Left ventricle myocardium superior (tissue), 1 donor: ENCODE results near the gene CD36. TPM values are rescaled to one million over a fixed set of nuclear protein-coding genes. Genes with fewer than 3 reads are reported as not detected.

Experiments
- ATAC-seq: fragments of 200-7000 bp; cut with Tn5 transposase; one replicate; pipeline ENCODE4 v1.9.1; 2020; ENCODE audit warnings: mild to moderate bottlenecking, moderate library complexity
- DNase-seq: peaks from one replicate; pipeline ENCODE4 v3.0.0-alpha.2; 2020
- intact Hi-C: fragments of 100-400 bp; cut with micrococcal nuclease; formaldehyde crosslinking; loops from one replicate; pipeline ENCODE4 v1.11.0; 2022
- total RNA-seq: library from RNA; stranded (reverse); fragmentation: NEBNext Ultra II Directional; extraction: Animal tissue kit (Norgen Biotek cat#: 25700); gene quantifications from one replicate; pipeline ENCODE4 v1.2.1, GENCODE V29; 2021
- donor health status: DM: no; HTN: yes; CAD: no; lungs with severe emphysema.

Gene CD36
- total RNA-seq, 1 donor from 2014 or later = 1,393 TPM

DNA sequence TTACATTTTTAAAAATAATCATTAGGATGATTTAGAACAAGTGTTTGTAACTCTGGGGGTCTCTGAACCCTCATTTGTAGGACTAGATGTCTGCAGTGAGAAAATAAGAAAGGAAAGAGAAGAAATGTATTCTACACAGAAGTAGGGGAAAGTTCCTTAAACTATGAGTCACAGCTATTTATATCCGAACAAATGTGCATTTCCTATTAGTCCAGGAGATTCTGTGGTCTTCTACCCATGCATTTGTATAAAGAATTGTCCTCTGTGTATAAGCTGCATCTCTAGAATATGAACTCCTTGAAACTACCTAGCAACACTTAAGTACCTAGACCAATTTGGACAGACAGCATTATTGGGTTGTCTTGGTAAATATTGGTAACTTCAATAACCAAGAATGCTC is 15.9 kb upstream of the CD36 start:
- DNase-seq (no peak), ATAC-seq (no peak)
- intact Hi-C loops = no loop called here

DNA sequence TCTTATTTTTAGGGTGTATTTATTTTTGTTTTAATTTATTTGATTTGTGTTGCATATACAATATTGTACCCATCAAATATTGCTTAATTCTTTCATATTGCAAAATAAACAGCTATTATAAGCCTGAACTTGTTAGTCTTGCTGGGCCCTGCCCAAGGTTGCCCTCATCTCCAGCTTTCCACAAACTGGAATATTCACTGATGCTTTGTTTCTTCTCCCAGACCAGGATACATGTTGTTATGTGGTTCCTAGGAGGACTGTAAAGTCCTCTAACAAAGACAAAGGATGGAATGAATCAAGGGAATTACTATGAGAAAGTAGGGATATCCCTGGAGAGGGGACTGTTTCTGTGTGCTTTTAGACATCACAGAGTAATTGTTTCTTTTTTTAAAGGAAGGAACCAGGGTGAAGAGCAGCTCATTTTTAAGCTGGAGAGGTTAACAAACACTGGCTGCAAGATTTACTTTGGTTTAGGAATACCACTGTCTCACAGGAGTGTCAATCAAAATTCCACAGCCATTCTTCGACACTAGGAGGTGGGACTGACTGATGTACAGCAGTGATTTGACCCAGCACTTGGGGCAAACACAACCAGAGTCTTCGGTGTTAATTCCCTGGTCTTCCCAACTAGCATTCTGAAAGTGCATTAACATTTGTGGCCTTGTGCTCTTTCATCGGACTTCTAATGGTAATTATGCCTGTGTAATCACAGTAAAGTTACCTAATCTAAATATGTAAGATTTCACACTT is 14.8 kb upstream of the CD36 start:
- DNase-seq (no peak), ATAC-seq (peak; percentile 75)
- intact Hi-C loops = no loop called here

DNA sequence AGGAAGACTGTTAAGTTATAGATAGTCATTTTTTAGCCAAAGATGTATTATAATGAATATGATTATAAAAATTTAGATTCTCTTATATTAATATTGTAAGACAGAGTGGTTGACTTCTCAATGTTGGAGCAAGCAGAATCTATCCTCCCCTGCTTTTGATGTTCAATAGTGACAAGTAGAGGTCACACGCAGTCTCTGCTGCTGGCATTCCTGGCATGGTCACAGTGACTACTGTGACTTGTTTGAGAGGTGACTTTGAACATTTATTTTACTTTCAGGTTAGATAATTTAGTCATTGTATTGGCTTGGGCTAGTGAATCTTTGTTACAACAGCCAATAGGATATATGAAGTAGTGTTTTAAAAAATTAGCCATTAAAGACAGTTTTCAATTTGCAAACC is 13.7 kb upstream of the CD36 start:
- intact Hi-C loops = no loop called here
- DNase-seq (peak; percentile 42), ATAC-seq (peak; percentile 80)

DNA sequence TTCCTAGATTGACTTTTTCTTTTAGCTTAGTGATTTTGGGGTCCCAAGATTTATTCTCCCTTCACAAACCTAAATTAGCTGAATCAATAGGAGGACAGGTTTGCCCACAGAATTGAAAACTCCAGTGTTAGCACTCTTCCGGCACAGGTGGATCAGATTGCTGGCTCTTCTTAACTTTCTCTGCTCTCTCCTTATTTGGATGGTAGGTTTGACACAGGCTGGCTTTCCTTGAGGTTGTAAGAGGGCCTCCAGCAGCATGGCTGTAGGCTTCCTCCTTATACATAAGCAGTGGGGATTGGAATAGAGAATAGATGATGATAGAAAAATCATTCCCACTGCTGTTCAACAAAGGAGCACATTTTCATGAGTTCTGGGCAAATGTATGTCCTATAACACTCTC is 9.4 kb upstream of the CD36 start:
- intact Hi-C loops = no loop called here
- ATAC-seq (no peak), DNase-seq (no peak)

DNA sequence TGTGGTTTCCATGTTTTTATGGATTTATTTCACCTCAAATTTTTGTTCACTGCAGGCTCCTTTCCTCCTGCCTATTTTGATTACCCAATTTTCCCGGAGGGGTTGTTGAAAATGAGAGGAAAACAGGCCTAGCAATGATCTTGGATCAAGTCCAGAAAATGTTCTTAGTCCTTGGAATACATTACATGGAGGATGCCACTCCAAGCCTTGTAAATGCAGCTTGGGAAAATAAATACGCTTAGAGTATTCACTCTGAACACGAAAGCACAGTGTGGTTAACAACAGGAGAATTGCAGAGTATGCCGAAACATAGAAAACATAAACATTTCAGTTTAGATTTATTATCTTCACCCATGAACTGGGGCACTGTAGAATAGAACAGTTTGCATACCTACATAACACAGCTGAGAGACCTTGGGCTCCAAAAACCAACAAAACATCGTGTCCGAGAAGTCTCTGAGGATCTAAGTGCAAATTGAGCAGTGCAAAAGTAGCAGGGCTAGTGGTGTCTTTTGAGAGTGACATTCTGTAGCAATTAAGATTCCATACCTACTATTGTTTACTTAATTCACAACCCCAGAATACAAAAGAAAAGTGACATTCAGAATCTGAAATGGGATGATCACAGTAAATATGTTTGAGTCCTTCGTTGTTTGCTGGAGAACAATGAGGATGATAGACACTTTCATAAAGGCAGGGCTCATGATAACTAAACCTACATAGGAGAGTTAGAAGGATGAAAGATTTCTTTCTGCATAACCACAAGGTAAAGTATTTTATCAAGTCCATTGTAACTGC is 7.6 kb upstream of the CD36 start:
- intact Hi-C loops = no loop called here
- DNase-seq = no peak
- ATAC-seq = peak; percentile 41

DNA sequence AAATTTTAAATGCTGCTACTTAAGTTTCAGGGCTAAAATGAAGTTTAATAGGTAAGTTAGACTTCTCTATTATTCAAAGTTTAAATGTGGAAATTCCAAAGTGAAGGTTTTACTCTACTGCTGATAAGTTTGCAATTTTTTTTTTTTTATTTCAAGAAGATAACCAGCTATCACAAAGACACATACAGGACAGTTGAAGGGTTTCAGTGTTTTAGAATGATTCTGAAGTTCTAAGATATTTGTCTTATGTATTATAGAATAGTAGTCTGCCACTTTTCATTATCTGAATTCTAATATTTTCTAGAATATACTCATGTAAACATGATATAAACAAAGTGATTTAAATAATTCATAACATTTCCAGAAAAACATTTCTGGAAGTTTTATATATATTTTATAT is 7.0 kb upstream of the CD36 start:
- DNase-seq (no peak), ATAC-seq (no peak)
- intact Hi-C loops = no loop called here

DNA sequence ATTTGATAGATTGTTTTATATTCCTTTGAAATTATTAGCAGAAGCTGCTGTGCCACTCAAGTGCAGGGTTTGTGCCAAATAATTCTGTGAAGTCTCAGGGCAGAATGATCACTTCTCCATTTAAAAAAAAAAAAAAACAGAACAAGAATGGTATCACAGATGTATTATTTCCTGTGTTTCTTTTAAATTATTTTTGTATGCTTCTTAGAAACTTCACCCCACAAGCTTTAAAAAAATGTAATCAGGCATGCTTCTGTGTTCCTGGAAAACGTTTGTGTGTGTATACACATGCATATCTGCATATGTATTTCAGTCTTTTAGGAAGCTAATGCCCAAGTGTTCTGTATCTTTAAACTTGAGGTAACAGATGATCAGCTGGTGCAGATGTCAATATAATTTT is 6.3 kb upstream of the CD36 start:
- intact Hi-C loops = no loop called here
- ATAC-seq = no peak

DNA sequence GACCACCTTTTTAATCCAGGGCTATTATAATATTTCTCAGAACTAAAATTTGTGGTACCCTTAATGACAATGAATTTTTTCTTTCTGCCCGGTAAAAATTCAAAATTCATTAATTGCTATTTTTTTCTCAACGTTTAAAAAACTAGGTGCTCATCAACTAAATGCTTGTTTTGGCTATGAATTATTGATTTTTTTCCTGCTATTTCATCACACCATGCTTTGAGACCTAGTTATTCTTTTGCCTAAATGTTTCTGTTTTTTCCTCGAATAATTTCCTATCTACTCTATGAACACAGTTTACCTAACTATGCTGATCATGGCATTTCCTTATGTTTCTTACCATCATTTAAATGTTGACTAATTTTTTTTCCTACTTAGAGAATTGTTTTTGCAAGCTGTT is 5.6 kb upstream of the CD36 start:
- intact Hi-C loops = no loop called here
- no peak for ATAC-seq
- no peak for DNase-seq

More for the DNA sequence above, 6.3 kb upstream of the CD36 start:
- no peak for DNase-seq

DNA sequence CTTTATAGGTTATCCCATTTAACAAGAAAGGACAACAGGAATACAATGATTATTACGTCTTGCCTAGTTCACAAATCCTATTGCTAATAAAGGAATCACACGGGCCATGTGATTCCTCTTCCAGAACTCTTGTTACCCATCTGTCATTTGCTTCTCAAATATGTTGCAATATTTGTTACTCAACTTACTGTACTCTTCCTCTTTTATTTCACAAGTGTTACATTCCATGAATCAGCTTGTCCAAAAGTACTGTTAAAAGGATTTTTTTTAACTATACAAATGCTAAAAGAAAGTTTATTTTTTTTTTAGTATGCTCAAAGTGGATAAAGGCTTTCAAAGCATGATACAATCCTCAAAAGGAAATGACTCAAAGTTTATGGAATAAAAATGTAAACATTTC is 3.9 kb upstream of the CD36 start:
- DNase-seq = no peak
- peak; percentile 34 for ATAC-seq
- intact Hi-C loops = no loop called here

DNA sequence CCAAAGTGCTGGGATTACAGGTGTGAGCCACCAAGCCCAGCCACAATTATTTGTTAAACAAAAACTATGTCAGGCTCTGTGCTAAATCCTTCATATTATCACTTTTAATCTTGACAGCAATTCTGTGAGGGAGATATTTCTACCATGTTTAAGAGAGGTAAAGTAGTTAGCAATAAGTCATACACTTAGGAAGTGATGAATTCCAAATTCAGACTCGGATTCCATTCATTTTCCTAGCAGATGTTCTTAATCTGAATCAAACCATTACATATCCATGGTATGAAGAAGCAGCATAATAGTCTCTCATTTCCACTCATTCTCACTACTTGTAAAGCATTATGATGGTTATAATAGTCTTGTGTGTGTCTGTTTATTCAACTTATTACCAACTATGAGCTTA is 2.9 kb upstream of the CD36 start:
- no peak for DNase-seq

DNA sequence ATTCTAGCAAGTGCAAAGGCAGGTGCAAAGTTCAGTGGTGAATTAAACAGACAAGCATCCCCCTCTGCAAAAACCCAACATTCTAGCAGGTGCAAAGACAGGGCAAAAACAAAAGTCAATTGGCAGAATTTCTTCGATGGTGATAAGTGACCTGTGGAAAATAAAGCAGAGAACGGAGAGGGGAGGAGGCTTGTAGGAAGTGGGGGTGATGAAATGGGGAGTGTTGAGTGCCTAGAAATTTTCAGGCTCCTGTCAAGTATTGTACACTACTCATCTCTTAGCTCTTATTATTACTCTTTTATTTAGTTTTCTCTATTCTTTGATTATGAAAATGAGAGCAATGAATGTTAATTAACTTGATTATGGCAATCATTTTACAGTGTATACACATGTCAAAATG is 2.4 kb upstream of the CD36 start:
- DNase-seq = no peak
- ATAC-seq = no peak
- intact Hi-C loops = no loop called here

More for the DNA sequence above, 2.9 kb upstream of the CD36 start:
- intact Hi-C loops = no loop called here
- ATAC-seq = no peak

DNA sequence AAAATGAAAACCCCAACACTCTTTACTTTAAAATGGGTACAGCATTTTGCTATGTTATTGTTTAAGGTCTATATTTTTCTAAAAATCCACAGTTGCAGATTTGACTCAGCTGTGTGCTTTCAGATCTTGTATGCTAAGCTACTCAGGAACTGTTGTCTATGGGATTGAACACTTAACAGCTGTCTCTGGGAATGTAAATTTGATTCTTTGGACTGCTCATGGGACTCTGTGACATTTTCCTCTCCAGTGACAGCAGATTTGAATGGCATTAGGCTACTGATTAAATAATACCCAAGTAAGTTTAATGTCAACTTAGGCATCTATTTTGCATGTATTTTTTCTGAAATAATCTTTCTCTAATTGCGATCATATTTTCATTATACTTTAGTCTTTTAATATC is 1.7 kb upstream of the CD36 start:
- DNase-seq = no peak
- intact Hi-C loops = no loop called here
- peak; percentile 47 for ATAC-seq

DNA sequence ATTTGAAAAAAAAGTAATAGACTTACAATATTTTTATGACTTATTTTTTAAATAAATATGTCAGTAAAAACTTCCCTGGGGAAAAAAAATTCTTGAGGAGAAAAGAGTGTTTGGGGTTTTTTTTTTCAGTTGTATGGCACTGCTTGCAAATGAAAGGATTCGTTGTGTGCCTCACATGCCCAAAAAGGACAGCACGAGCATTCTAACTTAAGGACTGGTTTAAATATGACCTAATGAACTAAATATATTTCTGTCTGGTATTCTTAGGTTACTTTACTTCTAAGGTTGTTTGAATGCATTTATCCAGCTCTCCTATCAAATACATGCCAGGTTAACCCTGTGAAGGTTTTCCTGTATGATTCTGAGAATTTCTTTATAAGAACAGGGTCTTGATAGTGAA is 988 bp upstream of the CD36 start:
- intact Hi-C loops = no loop called here
- DNase-seq = no peak
- ATAC-seq = peak; percentile 70

DNA sequence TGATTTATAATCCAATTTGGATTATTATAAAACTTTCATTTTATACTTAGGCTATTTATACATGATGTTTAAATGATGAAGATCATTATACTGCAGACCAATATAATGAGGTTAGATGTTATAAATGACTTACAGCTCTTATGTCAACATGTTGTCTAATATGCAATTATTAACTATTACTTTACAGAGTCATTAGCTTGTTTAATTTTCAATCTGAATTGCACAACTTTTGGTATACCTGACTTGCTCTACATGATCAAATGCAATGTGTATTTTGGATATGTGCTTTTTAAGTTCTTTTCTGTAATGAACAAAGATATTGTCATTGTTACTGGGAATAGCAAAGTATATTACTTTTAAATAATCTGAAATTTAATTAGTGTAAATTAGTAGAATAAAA is 569 bp downstream of the CD36 start:
- DNase-seq (no peak), ATAC-seq (no peak)
- intact Hi-C loops = no loop called here

DNA sequence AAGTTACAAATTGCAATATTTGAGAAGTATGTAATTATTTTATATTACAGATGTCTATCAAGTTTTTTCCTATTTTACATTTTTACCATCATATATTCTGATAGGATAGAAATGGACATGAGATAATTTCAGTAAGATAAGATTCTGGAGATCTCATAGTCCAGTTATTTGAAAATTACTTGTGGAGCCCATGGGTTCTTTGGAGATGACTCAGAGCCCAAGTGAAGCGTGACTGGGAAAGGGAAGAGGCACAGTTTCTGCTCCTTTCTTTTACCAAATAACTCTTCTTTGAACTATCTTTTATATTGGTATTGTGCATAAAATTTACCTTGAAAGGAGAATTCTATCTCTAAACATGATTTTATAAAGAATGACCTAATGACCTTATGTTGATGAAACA is 2.4 kb downstream of the CD36 start:
- no peak for ATAC-seq
- DNase-seq = no peak
- intact Hi-C loops = no loop called here

DNA sequence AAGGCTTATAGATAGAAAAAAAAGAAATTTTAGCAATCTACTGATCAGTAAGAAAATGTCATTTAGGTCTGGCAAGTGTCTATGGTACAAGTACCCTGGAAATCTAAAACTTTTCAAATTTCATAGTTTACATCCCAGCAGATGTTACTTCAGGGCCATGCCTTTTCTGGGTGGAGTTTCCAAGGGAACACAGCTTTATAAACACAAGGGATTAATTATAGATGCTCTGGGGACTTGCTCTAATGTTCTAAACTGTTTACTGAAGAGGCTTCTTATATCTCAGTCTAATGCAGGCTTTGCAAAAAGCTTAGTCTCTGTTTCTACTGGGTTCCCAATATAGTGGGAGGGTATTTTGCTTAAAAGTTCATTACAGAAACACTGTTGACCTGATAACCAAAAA is 3.1 kb downstream of the CD36 start:
- ATAC-seq = peak; percentile 50
- intact Hi-C loops = no loop called here
- DNase-seq = no peak

DNA sequence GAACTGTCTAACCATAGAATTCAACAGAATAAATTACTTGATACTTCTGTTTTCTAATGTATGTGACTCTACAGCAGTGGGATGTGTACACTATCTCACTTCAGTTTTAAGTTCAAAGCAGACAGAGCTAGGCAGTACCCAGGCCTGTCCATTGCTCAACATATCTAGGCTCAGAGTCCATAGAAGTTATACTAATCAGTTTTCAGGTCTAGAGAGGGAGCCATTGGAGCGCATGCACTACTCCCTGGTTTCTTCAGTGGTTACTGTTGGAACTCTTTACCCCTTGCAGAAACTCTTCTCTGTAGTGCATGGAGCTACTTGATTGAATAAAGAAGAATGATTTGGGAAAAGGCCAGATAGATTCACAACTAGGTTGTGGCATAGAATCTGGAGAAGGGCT is 4.4 kb downstream of the CD36 start:
- peak; percentile 35 for ATAC-seq
- intact Hi-C loops = no loop called here
- no peak for DNase-seq

DNA sequence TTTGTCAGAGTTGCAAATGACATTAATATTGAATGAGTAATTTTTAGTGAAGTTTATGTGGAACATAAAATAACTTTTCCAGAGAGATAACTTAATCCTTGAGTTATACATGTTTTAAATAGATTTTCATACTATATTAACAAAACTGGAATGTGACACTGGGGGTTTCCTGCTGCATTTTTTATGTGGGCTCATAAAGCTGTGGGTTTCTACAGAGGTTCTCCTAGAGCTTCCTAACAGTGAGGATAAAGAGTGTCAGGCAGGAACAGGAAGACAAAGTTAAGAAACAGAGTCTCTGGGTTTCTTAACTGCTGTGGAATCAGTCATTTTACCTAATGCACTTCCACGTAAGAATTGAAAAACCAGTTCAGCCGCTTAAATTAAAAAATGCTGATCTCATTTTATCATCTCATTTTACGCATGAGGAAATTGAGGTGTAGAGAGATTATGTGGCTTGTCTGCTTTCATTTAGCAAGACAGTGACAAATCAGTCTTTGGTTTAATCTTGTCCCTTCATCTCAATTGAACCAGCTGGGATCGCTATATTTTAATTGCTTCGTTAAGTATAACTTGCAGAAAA is 5.0 kb downstream of the CD36 start:
- ATAC-seq (no peak), DNase-seq (no peak)
- intact Hi-C loops = no loop called here

DNA sequence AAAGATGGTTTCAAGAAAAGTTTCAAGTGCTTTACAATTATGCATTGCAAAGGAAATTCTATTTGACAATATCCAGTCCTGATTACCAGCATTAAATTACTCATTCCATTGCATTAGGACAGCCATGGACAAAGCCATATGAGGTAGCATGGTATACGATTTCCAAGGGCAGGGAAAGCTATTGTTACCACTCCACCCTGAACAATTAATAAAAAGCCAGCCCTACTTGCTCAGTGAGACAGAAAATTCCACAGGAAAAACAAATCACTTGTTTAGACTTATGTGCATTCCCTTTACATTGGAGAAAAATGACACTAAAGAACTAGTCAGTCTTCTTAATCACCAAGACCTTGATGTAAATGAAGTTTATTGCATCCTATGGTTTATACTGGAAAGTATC is 5.6 kb downstream of the CD36 start:
- DNase-seq (no peak), ATAC-seq (no peak)
- intact Hi-C loops = no loop called here

DNA sequence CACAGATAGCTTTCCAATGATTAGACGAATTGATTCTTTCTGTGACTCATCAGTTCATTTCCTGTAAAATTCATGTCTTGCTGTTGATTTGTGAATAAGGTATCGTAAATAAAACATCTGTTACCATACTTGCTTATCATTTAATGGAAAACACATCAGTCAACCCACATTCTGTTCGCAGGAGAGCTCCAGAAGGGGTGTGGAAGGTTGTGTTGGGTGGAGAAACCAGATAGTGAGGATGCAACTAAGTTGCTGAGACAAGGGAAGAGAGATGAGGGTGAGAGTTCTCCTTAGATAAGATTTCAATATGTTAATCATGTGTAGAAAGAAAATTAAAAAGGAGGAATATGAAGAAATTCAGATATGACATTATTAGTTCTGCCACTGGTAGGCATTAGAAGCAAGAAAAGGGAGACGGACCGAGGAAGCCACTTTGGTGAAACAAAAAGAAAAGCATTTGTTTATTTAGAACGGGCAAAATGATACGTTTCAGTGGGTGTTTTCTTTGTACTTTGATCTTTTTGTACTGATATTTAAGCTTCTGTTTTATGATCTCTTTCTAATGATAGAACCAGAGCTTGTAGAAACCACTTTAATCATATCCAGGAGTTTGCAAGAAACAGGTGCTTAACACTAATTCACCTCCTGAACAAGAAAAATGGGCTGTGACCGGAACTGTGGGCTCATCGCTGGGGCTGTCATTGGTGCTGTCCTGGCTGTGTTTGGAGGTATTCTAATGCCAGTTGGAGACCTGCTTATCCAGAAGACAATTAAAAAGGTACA is 7.8 kb downstream of the CD36 start:
- DNase-seq = no peak
- ATAC-seq = no peak
- intact Hi-C loops = no loop called here
